Vagina (tissue), 2 donors: ENCODE measurements around the gene BRPF1. TPM values are rescaled to one million over a fixed set of nuclear protein-coding genes. Genes with fewer than 3 reads are reported as not detected.
A peak's percentile ranks its signal among the peaks of the same experiment; 100 is the strongest.

Experiments
- DNase-seq, 2 donors: peaks; one replicate each; pipeline ENCODE4 v3.0.0-alpha.2; 2017; ENCODE audit errors: extremely low spot score in 2 of 2
- H3K27ac ChIP-seq: fragments of 200-600 bp; sonication (generic); one replicate; pipeline ENCODE4 v1.5.1; 2019
- H3K27me3 ChIP-seq: fragments of 200-600 bp; sonication (generic); one replicate; pipeline ENCODE4 v1.5.1; 2019
- H3K36me3 ChIP-seq, 2 donors: fragments of 200-600 bp; sonication (generic); one replicate each; pipeline ENCODE4 v1.5.1; 2017 to 2019
- H3K4me1 ChIP-seq: fragments of 200-600 bp; sonication (generic); one replicate; pipeline ENCODE4 v1.5.1; 2019
- H3K4me3 ChIP-seq, 2 donors: fragments of 200-600 bp; sonication (generic); 1 replicate in 1 of 2; 2 replicates in 1 of 2; pipeline ENCODE4 v1.5.1; 2016 to 2019
- H3K9me3 ChIP-seq: fragments of 200-600 bp; sonication (generic); one replicate; pipeline ENCODE4 v1.5.1; 2019
- CTCF ChIP-seq, 3 experiments: fragments of 450-650 bp in 2 of 3; fragments of 200-600 bp in 1 of 3; sonication (generic) in 1 of 3; IDR thresholded peaks; one replicate each; pipeline ENCODE4 v1.5.1; 2017 to 2019; ENCODE audit warnings: antibody characterized with exemption in 3 of 3, mild to moderate bottlenecking in 2 of 3, moderate library complexity in 2 of 3
- POLR2A ChIP-seq, 2 donors: fragments of 450-650 bp; IDR thresholded peaks; one replicate each; pipeline ENCODE4 v1.6.1; 2017; ENCODE audit warnings: antibody characterized with exemption in 2 of 2, mild to moderate bottlenecking in 2 of 2, moderate library complexity in 2 of 2
- POLR2AphosphoS5 ChIP-seq, 2 donors: sonication (generic); formaldehyde crosslinking; IDR thresholded peaks; one replicate each; pipeline ENCODE4 v1.9.0; 2017; ENCODE audit warnings: antibody characterized with exemption in 2 of 2, mild to moderate bottlenecking in 2 of 2, low read depth in 1 of 2; ENCODE audit not compliant: insufficient read depth in 1 of 2
- intact Hi-C: fragments of 100-400 bp; cut with DNase I; formaldehyde crosslinking; loops from one replicate; pipeline ENCODE4 v1.15.1; 2023
- total RNA-seq: library from RNA; depleted of rRNA; stranded (reverse); fragments of >200 nt; gene quantifications from one replicate; pipeline ENCODE4 v1.2.3, GENCODE V29; 2016

The BRPF1 gene
- total RNA-seq, result 16.9 TPM

- Histone ChIP-seq H3K4me3 (peak within 1 kb of the TSS; percentile 65 to 87), H3K4me1 (peaks cover 30% of the 10 kb centered on the region), H3K9me3 (no peaks in the 10 kb centered on the region), H3K27ac (peak within 1 kb of the TSS; percentile 94), H3K27me3 (no peaks in the 10 kb centered on the region), H3K36me3 (peaks cover 0 to 10% of the 10 kb centered on the region in 2 donors)
- DNase-seq, result peak; percentile 98 to 99
- intact Hi-C loops, result loop anchor here (10.0 kb wide), 2 partner anchors 63 to 183 kb away; partner anchors contain the start of genes ARPC4, IL17RC and TADA3
- no peak for TF ChIP-seq POLR2A (IDR thresholded peaks at IDR 0.05)
- peak; percentile 84 to 88 for TF ChIP-seq POLR2AphosphoS5 (IDR thresholded peaks at IDR 0.05; ENCODE audit: insufficient read depth in 1 of 2, low read depth in 1 of 2)
- peak in 1 of 3 experiments; percentile 15 for TF ChIP-seq CTCF (IDR thresholded peaks at IDR 0.05)
Observed at GRCh38 chr3:9731206-9732079, at the start of gene BRPF1. Gene BRPF1 (plus strand): TSS chr3:9731735. CDS start chr3:9734141, 2,406 bp downstream.

GRCh38 chr3:9682096-9682495, 49.4 kb upstream of the BRPF1 start:
- Histone ChIP-seq H3K27ac (no peak overlapping the region), H3K27me3 (no peaks in the 10 kb centered on the region), H3K36me3 (peaks cover 9 to 96% of the 10 kb centered on the region in 2 donors), H3K4me3 (no peak overlapping the region), H3K9me3 (no peaks in the 10 kb centered on the region), H3K4me1 (no peaks in the 10 kb centered on the region)
- no peak for DNase-seq
- TF ChIP-seq POLR2A (IDR thresholded peaks at IDR 0.05), result no peak
- intact Hi-C loops, result no loop called here

- no peaks in the 10 kb centered on the region for H3K27me3 ChIP-seq
- no peak overlapping the region for H3K4me3 ChIP-seq
- TF ChIP-seq POLR2AphosphoS5 (IDR thresholded peaks at IDR 0.05; ENCODE audit: insufficient read depth in 1 of 2, low read depth in 1 of 2) (no peak), POLR2A (IDR thresholded peaks at IDR 0.05) (no peak), CTCF (IDR thresholded peaks at IDR 0.05) (no peak)
- no peak overlapping the region for H3K27ac ChIP-seq
- peaks cover 6 to 96% of the 10 kb centered on the region in 2 donors for H3K36me3 ChIP-seq
- intact Hi-C loops, result no loop called here
- H3K9me3 ChIP-seq, result no peaks in the 10 kb centered on the region
- DNase-seq, result no peak
- no peaks in the 10 kb centered on the region for H3K4me1 ChIP-seq
Observed at GRCh38 chr3:9683426-9683825, 48.1 kb upstream of the BRPF1 start.

GRCh38 chr3:9685216-9686049, 46.1 kb upstream of the BRPF1 start:
- no peaks in the 10 kb centered on the region for H3K9me3 ChIP-seq
- H3K27ac ChIP-seq, result no peak overlapping the region
- no peak for DNase-seq
- H3K4me1 ChIP-seq, result no peaks in the 10 kb centered on the region
- no peaks in the 10 kb centered on the region for H3K27me3 ChIP-seq
- H3K36me3 ChIP-seq, result peaks cover 5 to 96% of the 10 kb centered on the region in 2 donors
- TF ChIP-seq POLR2A (IDR thresholded peaks at IDR 0.05), result no peak
- no peak for TF ChIP-seq CTCF (IDR thresholded peaks at IDR 0.05)
- TF ChIP-seq POLR2AphosphoS5 (IDR thresholded peaks at IDR 0.05; ENCODE audit: insufficient read depth in 1 of 2, low read depth in 1 of 2), result no peak
- intact Hi-C loops, result no loop called here
- no peak overlapping the region for H3K4me3 ChIP-seq

GRCh38 chr3:9686050-9686550, 45.4 kb upstream of the BRPF1 start:
- no peaks in the 10 kb centered on the region for H3K9me3 ChIP-seq
- no peaks in the 10 kb centered on the region for H3K4me1 ChIP-seq
- no peaks in the 10 kb centered on the region for H3K27me3 ChIP-seq
- H3K27ac ChIP-seq, result no peak overlapping the region
- H3K4me3 ChIP-seq, result no peak overlapping the region
- peaks cover 5 to 94% of the 10 kb centered on the region in 2 donors for H3K36me3 ChIP-seq
- no peak for TF ChIP-seq POLR2AphosphoS5 (IDR thresholded peaks at IDR 0.05; ENCODE audit: insufficient read depth in 1 of 2, low read depth in 1 of 2)
- TF ChIP-seq CTCF (IDR thresholded peaks at IDR 0.05), result no peak
- TF ChIP-seq POLR2A (IDR thresholded peaks at IDR 0.05), result no peak
- no peak for DNase-seq
- intact Hi-C loops, result no loop called here
